NCI-H526 treated with DMSO at 0.1 percent for 48 hours (cell line): Measurements from ENCODE around the gene CSK.
"Not testable (repeated sequence)": the region's sequence is repeated elsewhere in the genome, so short reads cannot be mapped to it uniquely, and the experiment has no call there.

ENCODE experiments used
- DNase-seq: peaks from one replicate; lab custom pipeline; 2025; lab: John Stamatoyannopoulos, UW

The CSK gene

GRCh38 chr15:74781431-74782258, at the start of gene CSK:
Gene CSK, plus strand, starts transcription at chr15:74782080. Its CDS starts 16,218 bp downstream, at chr15:74798298.
- DNase-seq: peak; percentile 20

DNA sequence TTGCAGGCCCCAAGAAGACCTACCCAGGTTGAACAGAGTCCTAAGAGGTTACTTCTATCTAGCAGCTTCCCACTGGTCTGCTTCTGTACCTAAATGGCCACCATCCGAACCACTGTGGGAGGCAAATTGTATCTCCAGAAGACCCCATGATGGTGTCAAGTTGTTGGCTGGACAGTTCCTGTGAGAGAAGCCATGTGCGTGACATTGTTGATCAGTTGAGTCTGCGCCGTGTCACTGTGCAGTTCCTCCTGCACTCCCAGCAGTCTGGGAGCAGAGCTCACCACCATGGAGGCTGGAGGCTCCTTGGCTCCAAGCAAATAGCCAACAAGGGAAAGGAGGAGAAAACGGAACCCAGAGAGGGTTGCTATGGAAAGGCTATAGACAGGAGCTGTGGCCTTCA, 49.0 kb upstream of the CSK start:
- no peak for DNase-seq

DNA sequence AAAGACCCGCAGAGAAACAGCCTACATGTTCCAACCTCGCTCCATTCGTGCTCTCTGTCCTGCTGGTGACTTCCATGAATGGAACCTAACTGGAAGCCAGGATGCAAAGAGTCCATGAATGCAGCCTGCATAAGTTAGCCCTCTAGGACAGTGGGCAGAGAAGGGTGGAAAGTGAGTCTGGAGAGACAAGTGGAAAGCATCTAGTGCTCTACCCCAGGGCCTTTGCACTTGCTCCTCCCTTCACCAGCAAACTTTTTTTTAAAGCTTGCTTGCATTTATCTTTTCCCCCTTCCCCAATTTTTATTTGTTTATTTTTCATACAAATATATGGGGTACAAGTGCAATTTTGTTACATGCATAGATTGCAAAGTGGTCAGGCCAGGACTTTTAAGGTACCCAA, 48.6 kb upstream of the CSK start:
- no peak for DNase-seq

DNA sequence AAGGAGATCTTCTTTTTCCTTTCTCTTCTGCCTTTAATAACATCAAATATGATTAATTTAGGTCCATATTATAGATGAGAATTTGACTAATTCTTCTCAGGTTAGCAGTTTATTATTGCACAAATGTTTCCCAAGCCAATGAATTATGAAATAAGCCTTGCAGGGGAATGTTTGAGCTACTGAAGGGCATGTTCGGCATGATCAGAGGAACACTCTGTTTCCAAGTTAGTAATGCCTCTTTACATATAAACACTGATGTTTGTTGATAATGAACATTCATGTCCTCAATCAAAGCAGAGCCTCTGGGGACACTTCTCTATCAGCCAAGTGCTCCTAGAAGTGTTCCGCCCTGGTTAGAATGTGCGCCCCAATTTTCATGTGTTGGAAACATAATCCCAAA, 46.6 kb upstream of the CSK start:
- DNase-seq: no peak

DNA sequence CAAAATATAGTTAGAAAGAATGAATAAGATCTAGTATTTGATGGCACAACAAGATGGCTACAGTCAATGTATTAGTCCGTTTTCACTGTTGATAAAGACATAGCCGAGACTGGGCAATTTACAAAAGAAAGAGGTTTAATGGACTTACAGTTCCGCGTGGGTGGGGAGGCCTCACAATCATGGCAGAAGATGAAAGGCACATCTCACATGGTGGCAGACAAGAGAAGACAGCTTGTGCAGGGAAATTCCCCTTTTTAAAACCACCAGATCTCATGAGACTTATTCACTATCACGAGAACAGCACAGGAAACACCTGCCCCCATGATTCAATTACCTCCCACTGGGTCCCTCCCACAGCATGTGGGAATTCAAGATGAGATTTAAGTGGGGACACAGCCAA, 43.6 kb upstream of the CSK start:
- DNase-seq: not testable (repeated sequence)

DNA sequence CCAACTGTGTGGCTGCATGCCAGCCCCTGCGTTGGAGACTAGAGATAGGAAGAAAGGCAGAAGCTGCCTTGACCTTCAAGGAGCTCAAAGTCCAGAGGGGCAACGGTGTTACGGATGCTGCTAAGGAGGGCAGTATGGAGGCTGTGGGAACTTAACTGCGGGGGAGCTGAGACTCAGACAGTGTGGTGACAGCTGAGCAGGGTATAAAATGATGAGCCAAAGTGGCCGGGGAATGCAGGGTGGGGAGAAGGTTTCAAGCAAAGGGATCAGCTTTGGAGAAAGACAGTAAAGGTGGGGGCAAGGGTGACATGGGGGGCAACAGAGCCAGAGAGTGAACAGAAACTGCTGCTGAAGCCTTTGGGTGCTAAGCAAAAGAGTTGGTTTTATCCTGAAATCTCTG, 39.5 kb upstream of the CSK start:
- DNase-seq: no peak

GRCh38 chr15:74746389-74746788, 35.5 kb upstream of the CSK start:
- no peak for DNase-seq

GRCh38 chr15:74748322-74748946, 33.4 kb upstream of the CSK start, which contains the start of gene CYP1A2:
Gene CYP1A2, plus strand, starts transcription at chr15:74748845. Its CDS starts 894 bp downstream, at chr15:74749739.
- DNase-seq: no peak

- no peak for DNase-seq
These were observed 32.0 kb upstream of the CSK start for GRCh38 chr15:74749832-74750231.

- no peak for DNase-seq
These were observed 31.1 kb upstream of the CSK start for GRCh38 chr15:74750751-74751150.

DNA sequence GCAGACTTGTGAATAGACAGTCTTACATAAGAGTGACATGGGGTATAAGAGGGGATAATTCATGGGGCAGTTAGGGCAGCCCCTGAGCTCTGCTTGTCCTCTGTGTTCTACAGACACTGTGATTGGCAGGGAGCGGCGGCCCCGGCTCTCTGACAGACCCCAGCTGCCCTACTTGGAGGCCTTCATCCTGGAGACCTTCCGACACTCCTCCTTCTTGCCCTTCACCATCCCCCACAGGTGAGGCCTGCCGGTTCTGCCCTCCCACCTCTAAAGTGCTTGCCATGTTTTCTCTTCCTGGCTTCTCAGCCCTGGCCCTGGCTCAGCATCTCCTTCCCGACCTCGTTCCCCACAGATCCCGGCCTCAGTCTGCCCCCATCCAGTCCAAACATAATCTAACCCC, 29.9 kb upstream of the CSK start:
- DNase-seq: no peak

DNA sequence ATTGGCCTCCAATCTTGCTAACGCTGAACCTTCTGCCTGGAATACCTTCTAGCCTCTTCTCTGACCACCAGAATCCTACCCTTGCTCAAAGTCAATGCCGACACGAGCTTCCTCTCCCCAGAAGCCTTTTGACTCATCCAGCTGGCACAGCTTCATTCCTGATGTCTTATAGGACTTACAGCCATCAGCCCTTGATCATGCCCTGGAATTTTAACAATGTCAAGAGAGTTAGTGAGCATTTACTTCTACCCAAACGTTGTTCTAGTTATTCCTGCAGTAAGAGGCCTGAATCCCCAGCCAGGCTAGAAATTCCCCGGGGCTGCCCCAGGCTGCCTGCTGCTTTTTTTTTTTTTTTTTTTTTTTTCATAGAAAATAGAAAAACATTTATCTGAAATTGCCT, 29.3 kb upstream of the CSK start:
- DNase-seq: no peak

DNA sequence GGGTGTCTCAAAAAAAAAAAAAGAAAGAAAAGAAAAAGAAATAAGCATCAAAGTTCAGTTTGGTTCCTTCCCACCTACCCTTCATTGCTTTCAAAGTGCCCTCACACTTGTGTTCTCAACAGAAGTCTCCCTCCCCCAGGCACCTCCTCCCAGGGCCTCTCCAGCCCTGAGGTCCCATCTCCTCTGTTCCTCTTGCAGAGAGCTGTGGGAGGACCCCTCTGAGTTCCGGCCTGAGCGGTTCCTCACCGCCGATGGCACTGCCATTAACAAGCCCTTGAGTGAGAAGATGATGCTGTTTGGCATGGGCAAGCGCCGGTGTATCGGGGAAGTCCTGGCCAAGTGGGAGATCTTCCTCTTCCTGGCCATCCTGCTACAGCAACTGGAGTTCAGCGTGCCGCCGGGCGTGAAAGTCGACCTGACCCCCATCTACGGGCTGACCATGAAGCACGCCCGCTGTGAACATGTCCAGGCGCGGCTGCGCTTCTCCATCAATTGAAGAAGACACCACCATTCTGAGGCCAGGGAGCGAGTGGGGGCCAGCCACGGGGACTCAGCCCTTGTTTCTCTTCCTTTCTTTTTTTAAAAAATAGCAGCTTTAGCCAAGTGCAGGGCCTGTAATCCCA, 27.2 kb upstream of the CSK start:
- no peak for DNase-seq

DNA sequence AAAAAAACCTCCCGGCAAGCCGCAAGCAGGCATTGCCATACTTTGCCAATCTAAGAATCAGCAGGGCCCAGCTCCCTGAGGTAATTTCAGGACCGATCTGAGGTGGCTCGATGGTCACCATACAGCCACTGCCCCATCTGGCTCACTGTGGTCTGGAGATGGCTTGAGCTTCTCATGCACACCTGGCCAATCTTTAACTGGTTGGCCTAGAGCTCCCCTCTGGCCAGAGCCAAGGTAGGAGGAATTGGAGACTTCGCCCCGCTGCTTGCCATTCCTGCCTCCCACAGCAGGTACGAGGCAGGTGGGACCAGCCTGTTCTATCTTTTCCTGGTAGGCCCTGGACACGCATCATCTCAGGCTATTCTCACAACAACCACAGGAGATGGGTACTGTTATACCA, 23.1 kb upstream of the CSK start:
- no peak for DNase-seq

- no peak for DNase-seq
These were observed 19.1 kb upstream of the CSK start for GRCh38 chr15:74762791-74763150.

- no peak for DNase-seq
These were observed 18.5 kb upstream of the CSK start for GRCh38 chr15:74763416-74763815.

DNA sequence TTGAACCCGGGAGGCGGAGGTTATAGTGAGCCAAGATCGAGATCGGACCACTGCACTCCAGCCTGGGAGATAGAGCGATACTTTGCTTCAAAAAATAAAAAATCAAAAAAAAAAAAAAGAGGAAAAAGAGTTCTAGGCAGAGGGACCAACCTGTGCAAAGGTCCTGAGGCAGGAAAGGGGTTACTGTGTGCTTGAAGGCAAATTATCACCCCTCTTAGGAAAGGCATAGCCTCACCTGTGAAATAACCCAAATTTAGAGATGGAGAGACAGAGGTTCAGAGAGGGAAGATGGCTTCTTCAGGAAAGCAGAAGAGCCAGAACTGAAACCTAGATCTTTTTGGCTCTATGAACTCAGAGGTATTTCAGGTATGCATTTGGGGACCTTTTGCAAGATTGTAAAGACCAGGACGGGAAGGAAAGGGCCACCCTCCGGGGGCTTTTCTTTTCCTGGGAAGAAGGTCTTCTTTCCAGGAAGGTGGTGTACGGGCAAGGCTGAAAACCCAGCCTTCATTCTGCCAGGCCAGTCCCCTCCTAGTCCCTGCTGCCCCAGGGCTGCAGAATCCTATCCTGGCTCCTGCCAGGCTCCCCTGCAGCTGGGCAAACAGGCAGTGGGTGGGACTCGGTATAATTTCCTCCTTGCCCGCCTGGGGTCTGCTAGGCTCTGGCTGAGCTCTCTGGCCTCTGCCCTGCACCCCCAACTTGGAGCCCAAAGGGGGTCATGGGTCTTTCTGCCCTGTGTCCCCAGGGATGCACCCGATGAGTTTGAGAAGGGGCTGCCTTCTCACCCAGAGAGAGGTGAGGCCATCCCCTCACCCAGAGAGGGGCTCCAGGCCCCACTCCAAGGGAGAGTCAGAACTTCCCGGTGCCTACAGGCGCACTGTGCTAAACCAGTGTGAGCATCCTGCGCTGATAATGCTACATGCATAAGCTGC, 14.4 kb upstream of the CSK start:
- DNase-seq: no peak

DNA sequence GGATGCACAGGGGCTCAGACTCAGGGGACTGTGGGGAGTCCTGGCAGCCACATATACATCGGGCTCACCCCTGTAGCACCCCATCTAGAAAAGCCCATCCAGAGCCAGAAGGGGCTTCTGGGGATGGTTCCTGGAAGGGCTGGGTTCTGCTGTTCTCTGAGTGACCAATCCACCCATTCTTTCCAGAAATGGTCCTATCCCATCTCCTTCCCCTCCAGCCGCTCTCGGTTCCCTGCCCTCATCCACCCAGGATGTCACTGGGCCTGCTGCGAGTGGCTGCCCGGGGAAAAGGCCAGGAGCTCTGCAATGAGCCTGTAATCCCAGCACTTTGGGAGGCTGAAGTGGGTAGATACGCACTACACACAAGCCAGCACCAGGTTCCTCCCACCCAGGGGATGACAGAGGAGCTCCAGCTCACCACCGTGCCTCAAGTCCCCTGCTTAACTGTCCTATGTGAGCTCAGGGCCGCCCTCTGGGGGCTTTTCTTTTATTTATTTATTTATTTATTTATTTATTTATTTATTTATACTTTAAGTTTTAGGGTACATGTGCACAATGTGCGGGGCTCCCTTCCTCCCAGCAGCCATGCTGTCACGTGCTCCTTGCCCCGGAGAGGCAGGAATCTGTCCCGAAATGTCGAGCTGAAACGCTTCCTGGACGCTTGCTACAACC, 13.6 kb upstream of the CSK start:
- DNase-seq: no peak

DNA sequence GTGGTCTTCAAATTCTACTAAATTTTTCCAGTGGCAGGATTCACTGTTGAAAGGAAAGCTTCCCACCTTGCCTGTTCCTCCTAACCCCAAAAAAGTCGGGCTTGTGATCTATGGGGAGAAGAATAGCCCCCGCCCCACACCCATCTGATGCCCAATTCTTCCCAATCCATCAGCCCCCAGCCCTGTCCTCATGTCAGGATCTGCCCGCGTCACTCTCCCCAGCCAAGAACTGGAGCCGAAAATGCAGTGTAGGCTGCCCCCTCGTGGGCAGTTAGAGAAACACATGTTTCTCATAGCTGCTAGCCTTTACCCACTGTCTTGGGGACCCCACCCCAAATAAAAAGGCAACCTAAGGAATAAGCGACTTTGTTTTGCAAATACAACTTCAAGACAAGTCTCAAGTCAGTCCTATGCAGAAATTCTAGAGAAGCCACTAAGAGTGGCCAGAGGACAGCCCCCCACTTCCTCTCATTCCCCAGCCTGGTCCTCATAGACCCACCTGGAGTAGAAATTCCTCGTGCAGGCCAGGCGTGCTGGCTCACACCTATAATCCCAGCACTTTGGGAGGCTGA, 13.0 kb upstream of the CSK start:
- peak; percentile 33 for DNase-seq

DNA sequence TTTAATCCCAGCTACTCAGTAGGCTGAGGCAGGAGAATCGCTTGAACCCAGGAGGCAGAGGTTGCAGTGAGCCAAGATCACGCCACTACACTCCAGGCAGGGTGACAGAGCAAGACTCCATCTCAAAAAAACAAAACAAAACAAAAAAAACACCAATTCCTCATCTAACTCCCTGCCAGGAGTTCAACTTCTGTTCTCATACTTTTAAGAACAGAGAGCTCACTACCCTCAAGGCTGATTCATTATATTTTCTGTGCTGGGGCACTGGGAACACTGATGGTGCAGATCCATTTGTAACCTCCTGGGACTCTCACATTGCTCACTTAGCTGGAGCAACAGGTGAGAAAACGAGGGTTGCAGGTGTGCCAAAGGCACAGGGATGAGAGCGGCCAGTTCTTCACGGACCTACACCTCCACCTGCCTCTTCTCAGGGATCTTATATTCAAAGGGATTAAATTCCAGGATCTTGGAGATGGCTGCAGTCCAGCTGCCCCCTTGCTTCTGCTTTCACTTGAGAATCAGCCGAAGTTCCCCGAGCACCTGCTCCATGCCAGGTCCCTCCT, 12.3 kb upstream of the CSK start:
- no peak for DNase-seq
